GM13977 (cell line): ENCODE results near the gene NME3.
"Not testable (repeated sequence)": the region's sequence is repeated elsewhere in the genome, so short reads cannot be mapped to it uniquely, and the experiment has no call there.

ENCODE experiments used
- DNase-seq: peaks from one replicate; pipeline ENCODE4 v3.0.0; 2012; ENCODE audit warnings: low spot score
- CTCF ChIP-seq: IDR thresholded peaks from 2 replicates; pipeline ENCODE4 v1.5.1; 2012; ENCODE audit warnings: mild to moderate bottlenecking, control low read depth; ENCODE audit not compliant: insufficient read depth; ENCODE audit errors: extremely low read depth, missing control alignments
- in situ Hi-C: fragments of 300-500 bp; cut with MboI; formaldehyde crosslinking; loops from one replicate; pipeline ENCODE4 v1.12.0; 2022; ENCODE audit warnings: low sequenced_read_pairs, low pct_unique_long_range_greater_than_20kb, mixed read lengths, inconsistent platforms; ENCODE audit not compliant: unreplicated experiment

The NME3 gene

GRCh38 chr16:1734123-1734522, 37.2 kb downstream of the NME3 start:
- in situ Hi-C loops, result no loop called here
- no peak for TF ChIP-seq CTCF

GRCh38 chr16:1732551-1732987, 38.8 kb downstream of the NME3 start:
- DNase-seq, in situ Hi-C loops: not testable (repeated sequence)

More at GRCh38 chr16:1734123-1734522, 37.2 kb downstream of the NME3 start:
- DNase-seq, result no peak

- in situ Hi-C loops, result no loop called here
- no peak for DNase-seq
- no peak for TF ChIP-seq CTCF
Observed at GRCh38 chr16:1732071-1732470, 39.3 kb downstream of the NME3 start.

- DNase-seq, result no peak
- in situ Hi-C loops, result no loop called here
- no peak for TF ChIP-seq CTCF
Observed at GRCh38 chr16:1731603-1732002, 39.7 kb downstream of the NME3 start.

DNA sequence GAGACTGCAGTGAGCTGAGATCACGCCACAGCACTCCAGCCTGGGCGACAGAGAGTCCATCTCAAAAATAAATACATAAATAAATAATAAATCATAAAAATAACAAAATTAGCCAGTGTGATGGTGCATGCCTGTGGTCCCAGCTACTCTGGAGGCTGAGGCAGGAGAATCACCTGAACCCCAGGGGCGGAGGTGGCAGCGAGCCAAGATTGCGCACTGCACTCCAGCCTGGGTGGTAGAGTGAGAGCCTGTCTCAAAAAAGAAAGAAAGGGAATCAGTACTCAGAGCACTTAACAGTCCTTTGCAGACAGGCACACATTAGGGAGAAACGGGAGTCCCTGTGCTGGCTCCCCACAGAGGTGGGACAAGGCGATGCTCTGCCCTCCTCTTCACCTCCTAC, 40.3 kb downstream of the NME3 start:
- no peak for TF ChIP-seq CTCF
- no peak for DNase-seq
- in situ Hi-C loops, result no loop called here

GRCh38 chr16:1729445-1729844, 41.9 kb downstream of the NME3 start:
- TF ChIP-seq CTCF, result no peak
- no peak for DNase-seq
- in situ Hi-C loops, result no loop called here

- DNase-seq, result no peak
- in situ Hi-C loops, result no loop called here
- no peak for TF ChIP-seq CTCF
Observed at GRCh38 chr16:1729026-1729425, 42.3 kb downstream of the NME3 start.
